ENCODE data around the gene EID3. TPM values are rescaled to one million over a fixed set of nuclear protein-coding genes. Genes with fewer than 3 reads are reported as not detected.

Gene EID3
- total RNA-seq, 4 donors from 2014 or later = 0.51 to 3.4 (median 1.00) TPM

DNA sequence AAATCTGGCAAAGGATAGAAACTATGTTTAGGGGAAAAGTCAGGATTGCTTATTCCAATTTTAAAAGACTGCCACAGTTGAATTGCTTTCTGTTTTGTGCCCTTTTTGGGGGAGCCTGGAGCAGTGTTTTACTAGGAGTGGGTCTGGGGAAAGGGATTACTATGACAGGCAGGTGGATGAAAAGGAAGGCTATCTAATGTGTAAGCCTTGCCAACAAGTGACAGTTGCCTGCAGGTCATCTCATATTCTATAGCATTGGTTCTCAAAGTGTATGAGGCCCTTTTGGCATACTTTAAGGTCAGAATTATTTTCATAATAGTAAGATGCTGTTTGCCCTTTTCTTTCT lies 4.1 kb downstream of the EID3 start:
- H3K36me3 ChIP-seq = peaks cover 0 to 30% of the 10 kb centered on the region in 2 donors
- ATAC-seq (no peak), DNase-seq (no peak)
- no peak overlapping the region for H3K4me3 ChIP-seq
- no peaks in the 10 kb centered on the region for H3K27me3 ChIP-seq
- in situ Hi-C loops (cut with MboI; ENCODE audit: low sequenced_read_pairs in 4 of 4) = loop anchor here in 1 of 4 donors (10.0 kb wide), 1 partner anchor 93 kb away; the partner anchor contains the start of gene TXNRD1
- peak overlapping the region in 1 of 4 donors; percentile 9 for H3K27ac ChIP-seq
- TF ChIP-seq POLR2A (IDR thresholded peaks at IDR 0.05) (no peak), CTCF (IDR thresholded peaks at IDR 0.05 in 4 of 5, conservative IDR thresholded peaks at IDR 0.05 in 1 of 5) (no peak)
- intact Hi-C loops (cut with DNase I; ENCODE audit: low total_unique reads) = no loop called here
- H3K4me1 ChIP-seq = peaks cover 42 to 50% of the 10 kb centered on the region in 2 donors
- H3K9me3 ChIP-seq = no peaks in the 10 kb centered on the region

DNA sequence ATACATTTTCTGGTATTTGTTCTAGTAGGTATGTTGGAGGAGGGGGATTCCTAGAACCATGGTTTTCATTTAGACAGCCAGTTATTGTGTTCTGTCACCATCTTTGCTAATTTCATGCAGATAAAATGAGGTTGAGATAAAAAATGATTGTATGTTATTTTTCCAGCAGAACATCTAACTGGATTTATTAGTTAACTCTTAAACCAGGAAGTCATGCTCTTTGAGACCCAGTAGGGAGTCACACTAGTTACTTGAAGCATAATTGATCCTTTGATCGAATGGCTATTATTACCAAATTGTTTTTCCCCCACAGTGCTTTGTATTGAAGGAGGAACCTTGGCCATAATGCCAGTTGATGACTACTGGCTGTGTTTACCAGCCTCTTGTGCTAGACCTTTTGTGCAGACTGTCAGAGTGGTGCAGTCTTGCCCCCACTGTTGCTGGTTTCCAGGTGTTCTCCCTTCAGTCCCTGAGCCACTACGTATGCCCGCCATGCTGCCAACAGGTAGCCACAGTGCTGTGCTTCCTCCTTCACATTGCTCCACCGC lies 6.0 kb downstream of the EID3 start:
- DNase-seq = no peak
- in situ Hi-C loops (cut with MboI; ENCODE audit: low sequenced_read_pairs in 4 of 4) = loop anchor here in 1 of 4 donors (10.0 kb wide), 1 partner anchor 95 kb away; the partner anchor contains the start of gene TXNRD1
- no peak for ATAC-seq
- TF ChIP-seq POLR2A (IDR thresholded peaks at IDR 0.05) = no peak
- no peak for TF ChIP-seq CTCF (IDR thresholded peaks at IDR 0.05 in 4 of 5, conservative IDR thresholded peaks at IDR 0.05 in 1 of 5)
- no peaks in the 10 kb centered on the region for H3K27me3 ChIP-seq
- no peaks in the 10 kb centered on the region for H3K9me3 ChIP-seq
- no peak overlapping the region for H3K27ac ChIP-seq
- H3K4me1 ChIP-seq = peaks cover 28 to 35% of the 10 kb centered on the region in 2 donors
- peaks cover 0 to 49% of the 10 kb centered on the region in 2 donors for H3K36me3 ChIP-seq
- no peak overlapping the region for H3K4me3 ChIP-seq
- intact Hi-C loops (cut with DNase I; ENCODE audit: low total_unique reads) = no loop called here

GRCh38 chr12:104310751-104311633 lies 7.5 kb downstream of the EID3 start:
- Histone ChIP-seq H3K27ac (no peak overlapping the region), H3K27me3 (no peaks in the 10 kb centered on the region), H3K4me3 (no peak overlapping the region), H3K4me1 (peaks cover 14 to 20% of the 10 kb centered on the region in 2 donors), H3K9me3 (no peaks in the 10 kb centered on the region), H3K36me3 (peaks cover 0 to 63% of the 10 kb centered on the region in 2 donors)
- no peak for TF ChIP-seq POLR2A (IDR thresholded peaks at IDR 0.05)
- no peak for TF ChIP-seq CTCF (IDR thresholded peaks at IDR 0.05 in 4 of 5, conservative IDR thresholded peaks at IDR 0.05 in 1 of 5)
- DNase-seq = no peak
- in situ Hi-C loops (cut with MboI; ENCODE audit: low sequenced_read_pairs in 4 of 4) (no loop called here), intact Hi-C loops (cut with DNase I; ENCODE audit: low total_unique reads) (loop anchor here (5.0 kb wide), 1 partner anchor 811 kb away; no protein-coding TSS in a partner anchor)
- no peak for ATAC-seq

- Histone ChIP-seq H3K27ac (no peak overlapping the region), H3K4me1 (peaks cover 2 to 8% of the 10 kb centered on the region in 2 donors), H3K9me3 (no peaks in the 10 kb centered on the region), H3K27me3 (no peaks in the 10 kb centered on the region), H3K36me3 (peaks cover 0 to 75% of the 10 kb centered on the region in 2 donors), H3K4me3 (no peak overlapping the region)
- in situ Hi-C loops (cut with MboI; ENCODE audit: low sequenced_read_pairs in 4 of 4) = no loop called here
- TF ChIP-seq POLR2A (IDR thresholded peaks at IDR 0.05) (no peak), CTCF (IDR thresholded peaks at IDR 0.05 in 4 of 5, conservative IDR thresholded peaks at IDR 0.05 in 1 of 5) (no peak)
- ATAC-seq = no peak
- intact Hi-C loops (cut with DNase I; ENCODE audit: low total_unique reads) = loop anchor here (5.0 kb wide), 1 partner anchor 810 kb away; no protein-coding TSS in a partner anchor
- DNase-seq = no peak
These were observed 8.7 kb downstream of the EID3 start for GRCh38 chr12:104312202-104312601.

Data from gastrocnemius medialis (tissue), 4 donors.